Measurements from ENCODE around the gene USH1G.

The USH1G gene

DNA sequence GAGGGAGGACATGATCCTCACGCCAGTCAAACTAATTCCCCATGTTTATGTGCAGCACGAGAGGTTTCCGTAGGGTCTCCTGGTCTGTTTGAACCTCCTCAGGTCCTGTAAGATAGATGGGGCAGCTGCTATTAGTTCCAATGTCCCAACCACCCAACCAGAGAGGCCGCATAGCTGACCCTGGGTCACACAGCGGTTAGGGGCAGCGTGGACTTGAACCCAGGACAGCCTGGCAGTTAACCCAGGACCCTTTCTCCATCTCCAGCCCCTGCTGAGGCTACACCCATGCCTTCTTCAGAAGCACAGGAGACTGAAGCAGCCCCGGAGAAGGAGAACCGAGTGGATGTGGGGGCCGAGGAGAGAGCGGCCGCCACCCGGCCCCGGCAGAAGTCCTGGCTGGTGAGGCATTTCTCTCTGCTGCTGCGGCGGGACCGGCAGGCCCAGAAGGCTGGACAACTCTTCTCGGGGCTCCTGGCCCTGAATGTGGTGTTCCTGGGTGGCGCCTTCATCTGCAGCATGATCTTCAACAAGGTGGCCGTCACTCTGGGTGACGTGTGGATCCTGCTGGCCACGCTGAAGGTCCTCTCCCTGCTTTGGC lies 18.2 kb upstream of the USH1G start:
- POLR2A ChIA-PET: no interaction called here
- DNase-seq (ENCODE audit: extremely low spot score): no peak
- CTCF ChIA-PET: interaction anchor here (12.6 kb wide), 1 partner anchor 19 kb away, joined by 156 read pairs; no protein-coding TSS in a partner anchor
- TF ChIP-seq, protein P1, sequence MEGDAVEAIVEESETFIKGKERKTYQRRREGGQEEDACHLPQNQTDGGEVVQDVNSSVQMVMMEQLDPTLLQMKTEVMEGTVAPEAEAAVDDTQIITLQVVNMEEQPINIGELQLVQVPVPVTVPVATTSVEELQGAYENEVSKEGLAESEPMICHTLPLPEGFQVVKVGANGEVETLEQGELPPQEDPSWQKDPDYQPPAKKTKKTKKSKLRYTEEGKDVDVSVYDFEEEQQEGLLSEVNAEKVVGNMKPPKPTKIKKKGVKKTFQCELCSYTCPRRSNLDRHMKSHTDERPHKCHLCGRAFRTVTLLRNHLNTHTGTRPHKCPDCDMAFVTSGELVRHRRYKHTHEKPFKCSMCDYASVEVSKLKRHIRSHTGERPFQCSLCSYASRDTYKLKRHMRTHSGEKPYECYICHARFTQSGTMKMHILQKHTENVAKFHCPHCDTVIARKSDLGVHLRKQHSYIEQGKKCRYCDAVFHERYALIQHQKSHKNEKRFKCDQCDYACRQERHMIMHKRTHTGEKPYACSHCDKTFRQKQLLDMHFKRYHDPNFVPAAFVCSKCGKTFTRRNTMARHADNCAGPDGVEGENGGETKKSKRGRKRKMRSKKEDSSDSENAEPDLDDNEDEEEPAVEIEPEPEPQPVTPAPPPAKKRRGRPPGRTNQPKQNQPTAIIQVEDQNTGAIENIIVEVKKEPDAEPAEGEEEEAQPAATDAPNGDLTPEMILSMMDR (IDR thresholded peaks at IDR 0.05; ENCODE audit: control extremely low read depth, extremely low read depth, low read depth, missing control alignments): no peak

DNA sequence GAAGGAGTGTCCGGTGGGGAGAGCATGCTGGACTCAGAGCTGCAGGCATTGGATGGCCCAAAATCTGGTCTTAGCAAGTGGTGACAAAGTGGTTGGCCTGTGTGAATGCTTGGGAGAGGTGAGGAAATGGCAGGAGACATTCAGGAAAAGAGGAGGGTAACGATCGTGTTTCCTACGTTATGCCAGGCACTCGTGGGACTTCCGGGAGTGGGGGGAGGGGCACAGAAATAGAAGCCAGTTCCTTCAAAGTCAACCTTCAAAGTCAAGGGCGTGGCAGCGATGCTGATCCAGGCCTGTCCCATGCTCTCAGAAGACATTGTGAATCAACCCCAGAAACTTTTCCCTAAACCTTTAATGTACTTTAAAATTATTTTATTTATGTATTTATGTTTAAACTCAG lies 16.5 kb upstream of the USH1G start:
- DNase-seq (ENCODE audit: extremely low spot score): no peak
- CTCF ChIA-PET: interaction anchor here (1.2 to 4.4 kb wide), 6 partner anchors 9 to 21 kb away, joined by 3 to 24 read pairs (median 6); partner anchors contain the start of gene OTOP2
- POLR2A ChIA-PET: interaction anchor here (0.7 kb wide), 1 partner anchor 292 kb away, joined by 3 read pairs; no protein-coding TSS in a partner anchor

DNA sequence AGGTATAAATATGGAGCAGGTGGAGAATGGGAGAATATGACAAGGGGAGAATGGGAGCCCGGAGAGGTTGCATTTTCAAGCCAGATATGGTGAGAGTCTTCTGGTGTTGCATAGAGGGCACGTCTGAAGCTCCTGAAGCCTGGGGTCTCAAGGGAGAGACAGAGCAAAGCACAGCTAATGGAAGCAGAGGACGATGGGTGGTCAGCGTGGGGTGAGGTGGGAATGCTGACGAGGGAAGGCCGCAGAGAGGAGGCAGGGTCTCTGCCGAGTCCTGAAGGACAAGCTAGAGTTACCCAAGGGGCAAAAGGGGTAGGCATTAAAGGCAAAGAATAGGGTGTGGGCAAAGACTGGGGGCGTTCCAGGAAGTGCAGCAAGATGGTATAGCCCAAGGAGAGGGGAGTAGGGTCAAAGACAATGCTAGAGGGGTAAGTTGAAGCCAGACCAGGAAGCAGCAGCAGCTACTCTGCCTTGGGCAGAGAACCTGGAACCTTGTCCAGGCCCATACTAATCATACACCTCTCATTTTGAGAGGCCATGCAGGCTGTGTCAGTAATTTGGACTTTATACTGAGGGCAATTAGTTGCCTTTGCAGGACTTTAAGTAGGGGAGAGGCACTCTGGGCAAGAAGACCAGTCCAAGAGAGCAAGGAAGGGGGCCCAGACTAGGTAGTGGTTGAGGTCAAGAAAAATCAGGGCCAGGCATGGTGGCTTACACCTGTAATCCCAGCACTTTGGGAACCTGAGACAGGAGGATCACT lies 15.3 kb upstream of the USH1G start:
- TF ChIP-seq, protein P1 (IDR thresholded peaks at IDR 0.05; ENCODE audit: control extremely low read depth, extremely low read depth, low read depth, missing control alignments): no peak
- CTCF ChIA-PET: interaction anchor here (1.3 to 4.4 kb wide), 6 partner anchors 7 to 22 kb away, joined by 5 to 24 read pairs (median 7); partner anchors contain the start of gene OTOP2
- no peak for DNase-seq (ENCODE audit: extremely low spot score)
- POLR2A ChIA-PET: interaction anchor here (0.6 to 0.7 kb wide), 2 partner anchors 16 to 293 kb away, joined by 3 read pairs; no protein-coding TSS in a partner anchor

More for the DNA sequence above, 16.5 kb upstream of the USH1G start:
- TF ChIP-seq, protein P1 (IDR thresholded peaks at IDR 0.05; ENCODE audit: control extremely low read depth, extremely low read depth, low read depth, missing control alignments): no peak

DNA sequence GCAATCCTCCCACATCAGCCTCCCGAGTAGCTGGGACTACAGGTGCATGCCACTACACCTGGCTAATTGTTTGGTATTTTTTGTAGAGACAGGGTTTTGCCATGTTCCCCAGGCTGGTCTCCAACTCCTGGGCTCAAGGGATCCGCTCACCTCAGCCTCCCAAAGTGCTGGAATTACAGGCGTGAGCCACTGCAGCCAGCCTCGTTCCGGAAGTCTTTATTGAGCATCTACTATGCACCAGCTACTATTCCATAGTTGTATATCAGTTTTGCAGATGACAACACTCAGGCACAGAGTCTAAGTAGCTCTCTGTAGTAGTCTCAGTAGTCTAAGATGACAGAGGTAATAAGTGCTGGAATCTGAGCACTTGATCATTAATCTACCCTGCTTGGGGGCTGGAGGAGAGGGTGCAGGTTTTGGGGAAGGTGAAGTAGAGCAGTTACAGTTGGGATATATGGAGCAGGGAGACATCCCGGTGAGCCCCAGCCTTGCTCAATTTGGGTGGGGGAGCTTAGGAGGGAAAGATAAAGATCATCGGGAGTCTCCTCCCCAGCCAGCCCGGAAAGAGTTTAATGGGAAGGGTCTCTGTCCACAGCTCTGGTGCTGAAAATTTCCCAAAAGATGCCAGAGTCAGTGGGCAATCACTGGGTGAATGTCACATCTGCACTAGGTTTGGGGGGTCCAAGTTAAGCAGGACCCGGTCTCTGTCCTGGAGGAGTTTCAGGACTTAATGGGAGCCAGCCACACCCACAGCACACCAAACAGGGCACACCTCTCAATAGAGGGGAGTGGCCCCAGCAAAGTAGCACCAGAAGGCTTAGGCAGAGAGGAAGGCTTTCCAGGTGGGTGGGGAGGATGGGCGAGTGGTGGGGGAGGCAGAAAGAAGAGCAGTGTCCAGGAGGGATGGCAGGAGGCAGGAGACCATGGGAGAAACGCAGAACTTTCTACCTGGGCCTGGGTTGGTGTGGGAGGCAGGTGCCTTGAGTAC lies 14.3 kb upstream of the USH1G start:
- DNase-seq (ENCODE audit: extremely low spot score): no peak
- ChIA-PET POLR2A (no interaction called here), CTCF (interaction anchor here (0.9 to 4.4 kb wide), 4 partner anchors 14 to 200 kb away, joined by 3 to 24 read pairs (median 5); partner anchors contain the start of gene OTOP2)
- TF ChIP-seq, protein P1 (IDR thresholded peaks at IDR 0.05; ENCODE audit: control extremely low read depth, extremely low read depth, low read depth, missing control alignments): no peak

DNA sequence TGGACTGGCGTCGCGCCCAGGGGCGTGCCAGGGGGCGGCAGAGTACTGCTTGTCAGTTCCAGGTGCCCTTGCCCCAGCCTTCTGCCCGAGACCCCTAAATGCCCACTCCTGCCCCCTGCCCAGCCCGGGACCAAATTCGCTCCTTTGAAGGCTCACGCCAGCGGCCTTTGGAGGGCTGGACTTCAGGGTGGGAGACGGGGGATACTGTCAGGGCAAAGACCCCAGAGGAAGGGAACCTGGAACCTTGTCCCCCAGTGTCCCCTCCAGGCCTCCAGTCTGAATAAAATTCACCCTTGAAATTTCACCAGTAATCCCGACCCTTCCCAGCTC lies 13.4 kb upstream of the USH1G start:
- CTCF ChIA-PET: interaction anchor here (1.3 to 4.4 kb wide), 2 partner anchors 21 to 199 kb away, joined by 3 to 24 read pairs; no protein-coding TSS in a partner anchor
- TF ChIP-seq, protein P1 (IDR thresholded peaks at IDR 0.05; ENCODE audit: control extremely low read depth, extremely low read depth, low read depth, missing control alignments): no peak
- DNase-seq (ENCODE audit: extremely low spot score): no peak
- POLR2A ChIA-PET: no interaction called here
